Astrocyte (in vitro differentiated cells and primary cell): Measurements from ENCODE around the gene GCNT3. TPM values are rescaled to one million over a fixed set of nuclear protein-coding genes. Genes with fewer than 3 reads are reported as not detected.

Source experiments
- DNase-seq: peaks from one replicate; pipeline ENCODE4 v3.0.0-alpha.2; 2010; ENCODE audit warnings: low read depth
- FAIRE-seq: peaks from 2 replicates; lab custom pipeline; 2011; peaks lifted over from hg19 to GRCh38; lab: Jason Lieb, UNC
- H2AFZ ChIP-seq: 2 replicates; pipeline ENCODE4 v1.6.0; 2012; ENCODE audit warnings: low read depth, low read length, inconsistent platforms
- H3K27ac ChIP-seq: 2 replicates; pipeline ENCODE4 v1.5.1; 2011; ENCODE audit warnings: low read depth, low read length, inconsistent platforms
- H3K27me3 ChIP-seq: 2 replicates; pipeline ENCODE4 v1.6.0; 2011; ENCODE audit warnings: low read length, inconsistent platforms; ENCODE audit not compliant: insufficient read depth
- H3K36me3 ChIP-seq: 2 replicates; pipeline ENCODE4 v1.5.1; 2011; ENCODE audit warnings: low read length, inconsistent platforms; ENCODE audit not compliant: insufficient read depth
- H3K4me1 ChIP-seq: 2 replicates; pipeline ENCODE4 v1.5.1; 2011; ENCODE audit warnings: low read length, inconsistent platforms; ENCODE audit not compliant: insufficient read depth
- H3K4me2 ChIP-seq: 2 replicates; pipeline ENCODE4 v1.6.0; 2012; ENCODE audit warnings: low read length, inconsistent platforms
- H3K4me3 ChIP-seq: 2 replicates; pipeline ENCODE4 v1.5.1; 2011; ENCODE audit warnings: low read depth, mild to moderate bottlenecking, low read length, inconsistent platforms; ENCODE audit not compliant: insufficient read depth
- H3K79me2 ChIP-seq: 2 replicates; pipeline ENCODE4 v1.6.0; 2012; ENCODE audit warnings: mild to moderate bottlenecking, low read length, inconsistent platforms; ENCODE audit not compliant: insufficient read depth
- H3K9ac ChIP-seq: 2 replicates; pipeline ENCODE4 v1.6.0; 2012; ENCODE audit warnings: mild to moderate bottlenecking, low read length, inconsistent platforms
- H3K9me3 ChIP-seq: 2 replicates; pipeline ENCODE4 v1.5.1; 2012; ENCODE audit warnings: low read depth, mild to moderate bottlenecking, low read length, inconsistent platforms; ENCODE audit not compliant: insufficient read depth
- H4K20me1 ChIP-seq: 2 replicates; pipeline ENCODE4 v1.6.0; 2012; ENCODE audit warnings: low read length, inconsistent platforms; ENCODE audit not compliant: insufficient read depth
- H3K27ac Mint-ChIP-seq: one replicate; pipeline ENCODE4 v1.8.0; 2021; ENCODE audit warnings: mild to moderate bottlenecking, mixed read lengths; ENCODE audit not compliant: unreplicated experiment
- H3K27me3 Mint-ChIP-seq: one replicate; pipeline ENCODE4 v1.8.0; 2021; ENCODE audit warnings: low read depth, mixed read lengths; ENCODE audit not compliant: unreplicated experiment
- H3K36me3 Mint-ChIP-seq: one replicate; pipeline ENCODE4 v1.8.0; 2021; ENCODE audit warnings: low read depth, mixed read lengths; ENCODE audit not compliant: unreplicated experiment
- H3K4me1 Mint-ChIP-seq: one replicate; pipeline ENCODE4 v1.8.0; 2021; ENCODE audit warnings: low read depth, mixed read lengths; ENCODE audit not compliant: unreplicated experiment
- H3K4me3 Mint-ChIP-seq: one replicate; pipeline ENCODE4 v1.8.0; 2021; ENCODE audit warnings: mild to moderate bottlenecking, moderate library complexity, mixed read lengths; ENCODE audit not compliant: unreplicated experiment
- H3K9me3 Mint-ChIP-seq: one replicate; pipeline ENCODE4 v1.8.0; 2021; ENCODE audit warnings: mild to moderate bottlenecking, mixed read lengths; ENCODE audit not compliant: unreplicated experiment
- EZH2 ChIP-seq: IDR thresholded peaks from 2 replicates; pipeline ENCODE4 v1.6.1; 2012; ENCODE audit warnings: mild to moderate bottlenecking, low read length, inconsistent platforms; ENCODE audit not compliant: insufficient read depth
- total RNA-seq: library from RNA; stranded (reverse); gene quantifications from 2 replicates; pipeline ENCODE4 v1.2.1, GENCODE V29; 2021
- TF ChIP-seq, protein P1 (sequence below): IDR thresholded peaks from 2 replicates; pipeline ENCODE4 v1.5.1; 2011; ENCODE audit warnings: low read depth, mild to moderate bottlenecking, inconsistent platforms, low read length, moderate library complexity; ENCODE audit not compliant: insufficient read depth

GCNT3 gene
- total RNA-seq, 1 donor from 2014 or later = 1.3 TPM

DNA sequence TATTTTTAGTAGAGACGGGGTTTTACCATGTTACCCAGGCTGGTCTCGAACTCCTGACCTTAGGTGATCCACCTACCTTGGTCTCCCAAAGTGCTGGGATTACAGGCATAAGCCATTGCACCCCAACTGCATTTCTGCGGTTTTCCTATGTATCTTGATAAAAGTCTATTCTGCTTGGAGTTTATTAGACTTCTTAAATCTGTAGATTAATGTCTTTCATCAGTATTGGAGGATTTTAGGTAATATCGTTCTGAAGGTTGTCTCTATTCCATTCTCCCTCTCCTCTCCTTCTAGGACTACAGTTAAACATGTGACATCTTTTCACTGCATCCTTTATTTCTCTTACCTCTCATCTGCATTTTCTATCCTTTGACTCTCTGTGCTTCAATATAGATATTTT is 46.3 kb upstream of the GCNT3 start:
- Histone ChIP-seq H3K9ac (no peak overlapping the region), H2AFZ (no peak overlapping the region), H3K79me2 (no peaks in the 10 kb centered on the region), H3K36me3 (no peaks in the 10 kb centered on the region), H3K27me3 (peaks cover 2% of the 10 kb centered on the region), H3K4me2 (no peak overlapping the region), H3K4me1 (no peaks in the 10 kb centered on the region), H3K4me3 (no peak overlapping the region), H3K27ac (no peak overlapping the region), H3K9me3 (no peaks in the 10 kb centered on the region), H4K20me1 (no peaks in the 10 kb centered on the region)
- Mint-ChIP-seq H3K36me3 (no peaks in the 10 kb centered on the region), H3K9me3 (no peaks in the 10 kb centered on the region), H3K4me3 (no peak overlapping the region), H3K27me3 (peaks cover 8% of the 10 kb centered on the region), H3K27ac (no peak overlapping the region), H3K4me1 (no peaks in the 10 kb centered on the region)
- TF ChIP-seq, protein P1, sequence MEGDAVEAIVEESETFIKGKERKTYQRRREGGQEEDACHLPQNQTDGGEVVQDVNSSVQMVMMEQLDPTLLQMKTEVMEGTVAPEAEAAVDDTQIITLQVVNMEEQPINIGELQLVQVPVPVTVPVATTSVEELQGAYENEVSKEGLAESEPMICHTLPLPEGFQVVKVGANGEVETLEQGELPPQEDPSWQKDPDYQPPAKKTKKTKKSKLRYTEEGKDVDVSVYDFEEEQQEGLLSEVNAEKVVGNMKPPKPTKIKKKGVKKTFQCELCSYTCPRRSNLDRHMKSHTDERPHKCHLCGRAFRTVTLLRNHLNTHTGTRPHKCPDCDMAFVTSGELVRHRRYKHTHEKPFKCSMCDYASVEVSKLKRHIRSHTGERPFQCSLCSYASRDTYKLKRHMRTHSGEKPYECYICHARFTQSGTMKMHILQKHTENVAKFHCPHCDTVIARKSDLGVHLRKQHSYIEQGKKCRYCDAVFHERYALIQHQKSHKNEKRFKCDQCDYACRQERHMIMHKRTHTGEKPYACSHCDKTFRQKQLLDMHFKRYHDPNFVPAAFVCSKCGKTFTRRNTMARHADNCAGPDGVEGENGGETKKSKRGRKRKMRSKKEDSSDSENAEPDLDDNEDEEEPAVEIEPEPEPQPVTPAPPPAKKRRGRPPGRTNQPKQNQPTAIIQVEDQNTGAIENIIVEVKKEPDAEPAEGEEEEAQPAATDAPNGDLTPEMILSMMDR = no peak
- TF ChIP-seq EZH2 = no peak
- DNase-seq (no peak), FAIRE-seq (no peak)

DNA sequence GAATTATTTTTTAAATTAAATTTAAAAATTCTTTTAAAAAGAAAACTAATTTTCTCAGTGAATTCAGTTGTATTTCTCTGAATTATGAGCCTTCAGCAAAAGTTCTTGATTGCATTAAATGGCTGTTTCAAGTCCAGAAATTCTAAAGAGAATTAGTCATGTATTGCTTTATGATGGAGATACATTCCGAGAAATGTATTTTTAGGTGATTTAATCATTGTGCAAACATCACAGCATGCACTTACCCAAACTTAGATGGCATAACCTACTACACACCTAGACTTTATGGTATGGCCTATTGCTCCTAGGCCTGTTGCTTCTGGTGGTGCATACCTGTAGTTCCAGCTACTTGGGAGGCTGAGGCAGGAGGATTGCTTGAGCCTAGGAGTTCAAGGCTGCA is 44.3 kb upstream of the GCNT3 start:
- Mint-ChIP-seq H3K4me3 (no peak overlapping the region), H3K36me3 (no peaks in the 10 kb centered on the region), H3K27ac (no peak overlapping the region), H3K4me1 (no peaks in the 10 kb centered on the region), H3K27me3 (peaks cover 3% of the 10 kb centered on the region), H3K9me3 (no peaks in the 10 kb centered on the region)
- Histone ChIP-seq H3K9me3 (no peaks in the 10 kb centered on the region), H4K20me1 (no peaks in the 10 kb centered on the region), H3K36me3 (no peaks in the 10 kb centered on the region), H3K9ac (no peak overlapping the region), H3K79me2 (no peaks in the 10 kb centered on the region), H3K4me3 (no peak overlapping the region), H3K27ac (no peak overlapping the region), H3K4me1 (no peaks in the 10 kb centered on the region), H3K27me3 (no peaks in the 10 kb centered on the region), H2AFZ (no peak overlapping the region), H3K4me2 (no peak overlapping the region)
- TF ChIP-seq, protein P1 = no peak
- TF ChIP-seq EZH2 = no peak
- DNase-seq (no peak), FAIRE-seq (no peak)

DNA sequence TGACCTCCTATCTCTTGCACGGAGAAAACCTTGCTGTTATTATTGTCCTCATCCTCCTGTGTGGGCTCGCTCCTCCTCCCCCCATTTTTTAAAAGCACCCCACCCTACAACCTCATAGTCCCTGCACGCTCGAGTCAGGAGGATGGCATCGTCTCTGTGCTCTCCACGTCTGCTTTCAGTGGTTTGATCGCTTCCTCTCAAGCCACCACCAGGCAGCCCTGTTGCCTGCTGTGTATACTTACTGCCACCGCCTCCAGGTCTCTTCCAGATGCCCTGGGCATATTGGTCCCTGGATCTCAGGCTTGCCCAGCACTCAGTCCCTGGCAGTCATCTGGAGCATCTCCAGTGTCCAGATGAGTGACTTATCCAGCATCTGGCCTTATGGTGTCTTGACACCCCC is 42.1 kb upstream of the GCNT3 start:
- no peaks in the 10 kb centered on the region for H3K27me3 ChIP-seq
- H3K4me3 ChIP-seq = no peak overlapping the region
- H3K27ac ChIP-seq = no peak overlapping the region
- H3K4me2 ChIP-seq = no peak overlapping the region
- Mint-ChIP-seq H3K27me3 (peaks cover 3% of the 10 kb centered on the region), H3K9me3 (no peaks in the 10 kb centered on the region), H3K36me3 (no peaks in the 10 kb centered on the region), H3K27ac (no peak overlapping the region), H3K4me1 (no peaks in the 10 kb centered on the region), H3K4me3 (no peak overlapping the region)
- TF ChIP-seq EZH2 = no peak
- TF ChIP-seq, protein P1 = no peak
- no peak for FAIRE-seq
- no peaks in the 10 kb centered on the region for H4K20me1 ChIP-seq
- H2AFZ ChIP-seq = no peak overlapping the region
- H3K9ac ChIP-seq = no peak overlapping the region
- H3K9me3 ChIP-seq = no peaks in the 10 kb centered on the region
- H3K4me1 ChIP-seq = no peaks in the 10 kb centered on the region
- DNase-seq = no peak
- H3K79me2 ChIP-seq = no peaks in the 10 kb centered on the region
- H3K36me3 ChIP-seq = no peaks in the 10 kb centered on the region
